Measurements from ENCODE around the gene ZIC4. TPM values are rescaled to one million over a fixed set of nuclear protein-coding genes. Genes with fewer than 3 reads are reported as not detected.

ZIC4 gene
- total and polyA plus RNA-seq, 2 of the 8 experiments (the other 6 are each of a cell fraction or from before 2014, with no cell fraction given) = 0.03 to 0.13 TPM

DNA sequence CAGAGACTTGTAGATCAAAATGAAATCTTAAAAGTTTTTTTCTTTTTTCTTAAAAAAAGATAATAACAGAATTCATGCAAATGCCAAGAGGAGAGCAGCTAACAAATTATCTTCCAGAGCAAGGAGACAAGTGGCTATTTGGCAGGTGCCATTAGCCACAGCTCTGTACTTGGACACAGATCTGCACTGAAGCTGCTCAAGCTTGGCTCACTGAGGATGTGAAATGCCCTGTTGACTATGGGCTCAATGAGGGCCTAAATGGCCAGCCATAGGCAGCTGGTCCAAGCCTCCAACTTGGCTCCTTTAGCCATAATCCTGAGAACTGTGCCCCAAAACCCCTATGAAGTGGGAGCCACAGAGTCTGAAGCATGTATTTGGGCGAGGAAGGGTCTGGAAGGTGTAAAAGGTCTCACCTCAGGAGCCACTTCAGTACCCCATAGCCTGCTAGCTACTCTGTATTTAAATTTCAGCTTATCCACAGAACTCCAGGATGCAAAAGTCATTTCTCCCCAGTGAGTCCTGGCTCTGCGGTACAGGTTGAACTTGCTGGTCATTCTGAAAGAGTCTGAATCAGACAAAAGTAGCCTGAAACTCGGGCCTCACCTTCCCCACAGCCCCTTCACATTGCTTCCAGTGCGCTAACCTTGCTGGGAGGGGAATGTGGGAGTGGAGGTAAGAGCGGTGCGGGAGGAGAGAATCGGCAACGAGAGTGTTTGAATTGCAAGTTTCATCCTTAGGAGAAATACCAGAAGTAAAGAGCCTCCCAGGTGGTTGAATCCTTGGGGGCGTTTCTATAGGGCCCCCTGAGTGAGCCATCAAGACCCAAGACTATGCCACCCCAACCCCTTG lies 48.0 kb downstream of the ZIC4 start (continued):
- no peak for TF ChIP-seq KDM1A (IDR thresholded peaks at IDR 0.05; ENCODE audit: borderline replicate concordance, low read length)

All from H1 (cell line).